Breast epithelium (tissue), 4 donors: ENCODE measurements around the gene ELMO1. TPM values are rescaled to one million over a fixed set of nuclear protein-coding genes. Genes with fewer than 3 reads are reported as not detected.

Source experiments
- DNase-seq, 2 donors: peaks; one replicate each; pipeline ENCODE4 v3.0.0-alpha.2; 2019; ENCODE audit warnings: low spot score in 2 of 2
- H3K27ac ChIP-seq, 2 donors: fragments of 200-600 bp; sonication (generic) in 1 of 2; one replicate each; pipeline ENCODE4 v1.5.1; 2016 to 2019; ENCODE audit warnings: mild to moderate bottlenecking in 1 of 2
- H3K27me3 ChIP-seq, 2 donors: fragments of 200-600 bp; sonication (generic) in 1 of 2; one replicate each; pipeline versions ENCODE4 v1.5.1 to v1.6.0; 2017 to 2019; ENCODE audit warnings: control low read depth in 1 of 2, mild to moderate bottlenecking in 1 of 2
- H3K36me3 ChIP-seq: fragments of 200-600 bp; one replicate; pipeline ENCODE4 v1.5.1; 2019
- H3K4me1 ChIP-seq, 2 donors: fragments of 200-600 bp; sonication (generic); one replicate each; pipeline ENCODE4 v1.5.1; 2016 to 2019; ENCODE audit warnings: control low read depth in 1 of 2
- H3K4me3 ChIP-seq, 3 donors: fragments of 200-600 bp; sonication (generic); 1 replicate in 2 of 3; 2 replicates in 1 of 3; pipeline ENCODE4 v1.5.1; 2016 to 2019; ENCODE audit warnings: mild to moderate bottlenecking in 3 of 3, moderate library complexity in 2 of 3
- H3K9me3 ChIP-seq, 2 donors: fragments of 200-600 bp; sonication (generic) in 1 of 2; one replicate each; pipeline ENCODE4 v1.5.1; 2016 to 2019; ENCODE audit warnings: control low read depth in 1 of 2
- CTCF ChIP-seq, 3 donors: fragments of 450-650 bp; IDR thresholded peaks; one replicate each; pipeline ENCODE4 v1.5.1; 2016 to 2017; ENCODE audit warnings: antibody characterized with exemption in 3 of 3, mild to moderate bottlenecking in 3 of 3, moderate library complexity in 3 of 3
- POLR2A ChIP-seq: fragments of 450-650 bp; IDR thresholded peaks from one replicate; pipeline ENCODE4 v1.6.1; 2016; ENCODE audit warnings: antibody characterized with exemption, mild to moderate bottlenecking, moderate library complexity
- POLR2AphosphoS5 ChIP-seq, 3 donors: sonication (generic); formaldehyde crosslinking; IDR thresholded peaks; one replicate each; pipeline ENCODE4 v1.6.1; 2017; ENCODE audit warnings: antibody characterized with exemption in 3 of 3
- intact Hi-C: fragments of 100-400 bp; cut with DNase I; formaldehyde crosslinking; loops from one replicate; pipeline ENCODE4 v1.15.1; 2023; ENCODE audit warnings: low total_unique reads
- total RNA-seq, 3 donors: library from RNA; depleted of rRNA; stranded (reverse); fragments of >200 nt; gene quantifications; one replicate each; pipeline ENCODE4 v1.1.0, GENCODE V29; 2016

Gene ELMO1
- total RNA-seq, 3 donors from 2014 or later, result 49.5 to 110 (median 66.9) TPM

GRCh38 chr7:37150180-37150579 is 298.5 kb downstream of the ELMO1 start:
- intact Hi-C loops, result no loop called here
- Histone ChIP-seq H3K27me3 (no peaks in the 10 kb centered on the region), H3K4me1 (no peaks in the 10 kb centered on the region), H3K36me3 (no peaks in the 10 kb centered on the region), H3K27ac (no peak overlapping the region), H3K9me3 (no peaks in the 10 kb centered on the region), H3K4me3 (no peak overlapping the region)
- no peak for DNase-seq
- TF ChIP-seq POLR2AphosphoS5 (IDR thresholded peaks at IDR 0.05) (no peak), CTCF (IDR thresholded peaks at IDR 0.05) (no peak), POLR2A (no peak)

GRCh38 chr7:37149773-37150124 is 298.9 kb downstream of the ELMO1 start:
- H3K27me3 ChIP-seq, result no peaks in the 10 kb centered on the region
- no peaks in the 10 kb centered on the region for H3K9me3 ChIP-seq
- no peaks in the 10 kb centered on the region for H3K4me1 ChIP-seq
- H3K4me3 ChIP-seq, result no peak overlapping the region
- TF ChIP-seq POLR2AphosphoS5 (IDR thresholded peaks at IDR 0.05) (no peak), CTCF (IDR thresholded peaks at IDR 0.05) (no peak), POLR2A (no peak)
- intact Hi-C loops, result no loop called here
- no peaks in the 10 kb centered on the region for H3K36me3 ChIP-seq
- no peak for DNase-seq
- H3K27ac ChIP-seq, result no peak overlapping the region

GRCh38 chr7:37149051-37149772 is 299.5 kb downstream of the ELMO1 start:
- Histone ChIP-seq H3K4me1 (no peaks in the 10 kb centered on the region), H3K36me3 (no peaks in the 10 kb centered on the region), H3K4me3 (no peak overlapping the region), H3K27ac (no peak overlapping the region), H3K9me3 (no peaks in the 10 kb centered on the region), H3K27me3 (no peaks in the 10 kb centered on the region)
- no peak for DNase-seq
- intact Hi-C loops, result no loop called here
- TF ChIP-seq CTCF (IDR thresholded peaks at IDR 0.05), result no peak
- no peak for TF ChIP-seq POLR2A
- TF ChIP-seq POLR2AphosphoS5 (IDR thresholded peaks at IDR 0.05), result no peak

- no peak overlapping the region for H3K27ac ChIP-seq
- no peak for TF ChIP-seq POLR2AphosphoS5 (IDR thresholded peaks at IDR 0.05)
- TF ChIP-seq CTCF (IDR thresholded peaks at IDR 0.05), result no peak
- TF ChIP-seq POLR2A, result no peak
- no peaks in the 10 kb centered on the region for H3K4me1 ChIP-seq
- DNase-seq, result no peak
- intact Hi-C loops, result no loop called here
- peaks cover 0 to 5% of the 10 kb centered on the region in 2 donors for H3K9me3 ChIP-seq
- H3K4me3 ChIP-seq, result no peak overlapping the region
- no peaks in the 10 kb centered on the region for H3K27me3 ChIP-seq
- H3K36me3 ChIP-seq, result no peaks in the 10 kb centered on the region
Observed at GRCh38 chr7:37145682-37146081, 303.0 kb downstream of the ELMO1 start.

GRCh38 chr7:37144423-37144822 is 304.2 kb downstream of the ELMO1 start:
- no peak overlapping the region for H3K27ac ChIP-seq
- DNase-seq, result no peak
- no peaks in the 10 kb centered on the region for H3K27me3 ChIP-seq
- H3K9me3 ChIP-seq, result peaks cover 2 to 15% of the 10 kb centered on the region in 2 donors
- H3K36me3 ChIP-seq, result no peaks in the 10 kb centered on the region
- no peaks in the 10 kb centered on the region for H3K4me1 ChIP-seq
- intact Hi-C loops, result no loop called here
- H3K4me3 ChIP-seq, result no peak overlapping the region
- TF ChIP-seq POLR2AphosphoS5 (IDR thresholded peaks at IDR 0.05), result no peak
- TF ChIP-seq POLR2A, result no peak
